Urinary bladder (tissue), 4 donors: Measurements from ENCODE around the gene FANK1. TPM values are rescaled to one million over a fixed set of nuclear protein-coding genes. Genes with fewer than 3 reads are reported as not detected.
"Not testable (repeated sequence)": the region's sequence is repeated elsewhere in the genome, so short reads cannot be mapped to it uniquely, and the experiment has no call there.

ENCODE experiments used
- DNase-seq: peaks from one replicate; pipeline ENCODE4 v3.0.0-alpha.2; 2015; ENCODE audit errors: extremely low spot score
- H3K27ac ChIP-seq: one replicate; pipeline ENCODE4 v1.5.1; 2013; ENCODE audit warnings: low read depth, mild to moderate bottlenecking, moderate library complexity
- H3K36me3 ChIP-seq: one replicate; pipeline ENCODE4 v1.6.1; 2013; ENCODE audit warnings: mild to moderate bottlenecking, moderate library complexity; ENCODE audit not compliant: insufficient read depth
- H3K4me1 ChIP-seq: one replicate; pipeline ENCODE4 v1.6.1; 2013; ENCODE audit warnings: mild to moderate bottlenecking, moderate library complexity; ENCODE audit not compliant: insufficient read depth
- H3K4me3 ChIP-seq: one replicate; pipeline ENCODE4 v1.5.1; 2013; ENCODE audit warnings: low read depth, low read length
- WGBS: extraction: QIAGEN DNeasy Blood & Tissue Kit; methylation state at CpG from one replicate; pipeline ENCODE4 v1.1.7; 2013; 5-methylcytosine and 5-hydroxymethylcytosine counted together
- polyA plus RNA-seq: library from polyadenylated mRNA; stranded (reverse); fragments of 200-250 nt; gene quantifications from one replicate; pipeline ENCODE4 v1.2.3, GENCODE V29; 2013
- small RNA-seq: library from RNA; depleted of rRNA; stranded (forward); fragments of <200 nt; gene quantifications from one replicate; pipeline ENCODE3, GENCODE V24; 2014
- total RNA-seq: library from RNA; depleted of rRNA; stranded (reverse); fragments of >200 nt; gene quantifications from one replicate; pipeline ENCODE4 v1.2.3, GENCODE V29; 2014
- donor health status: healthy with polysubstance abuse.
- donor health status: healthy.

FANK1 gene
- total and polyA plus RNA-seq, 2 donors, result 1.5 to 2.0 TPM

- Histone ChIP-seq H3K36me3 (no peaks in the 10 kb centered on the region), H3K4me3 (no peak overlapping the region), H3K4me1 (no peaks in the 10 kb centered on the region), H3K27ac (no peak overlapping the region)
- no peak for DNase-seq
- 87% methylated on average over 10 of the region's 10 CpGs for WGBS
Measured at GRCh38 chr10:126043389-126043788, 147.0 kb downstream of the FANK1 start.

GRCh38 chr10:126045861-126046260, 149.5 kb downstream of the FANK1 start:
- WGBS, result 93% methylated on average over 3 of the region's 3 CpGs

GRCh38 chr10:126046831-126047230, 150.5 kb downstream of the FANK1 start:
- Histone ChIP-seq H3K4me1 (no peaks in the 10 kb centered on the region), H3K27ac (no peak overlapping the region), H3K36me3 (no peaks in the 10 kb centered on the region), H3K4me3 (no peak overlapping the region)
- WGBS, result 75% methylated on average over 5 of the region's 5 CpGs
- no peak for DNase-seq

More at GRCh38 chr10:126045861-126046260, 149.5 kb downstream of the FANK1 start:
- H3K4me3 ChIP-seq, result no peak overlapping the region
- H3K27ac ChIP-seq, result no peak overlapping the region
- H3K4me1 ChIP-seq, result no peaks in the 10 kb centered on the region
- H3K36me3 ChIP-seq, result no peaks in the 10 kb centered on the region
- DNase-seq, result no peak

- H3K4me3 ChIP-seq, DNase-seq, H3K27ac ChIP-seq, H3K36me3 ChIP-seq, H3K4me1 ChIP-seq: not testable (repeated sequence)
- 96% methylated on average over 1 of the region's 1 CpG for WGBS
Measured at GRCh38 chr10:126047749-126048148, 151.4 kb downstream of the FANK1 start.

- Histone ChIP-seq H3K27ac (no peak overlapping the region), H3K4me3 (no peak overlapping the region), H3K4me1 (no peaks in the 10 kb centered on the region), H3K36me3 (no peaks in the 10 kb centered on the region)
- WGBS, result 64% methylated on average over 13 of the region's 13 CpGs
- DNase-seq, result no peak
Measured at GRCh38 chr10:126049759-126050700, 153.7 kb downstream of the FANK1 start.

GRCh38 chr10:126052171-126052570, 155.8 kb downstream of the FANK1 start:
- H3K36me3 ChIP-seq, result no peaks in the 10 kb centered on the region
- DNase-seq, result no peak
- H3K4me1 ChIP-seq, result no peaks in the 10 kb centered on the region
- WGBS, result 94% methylated on average over 2 of the region's 2 CpGs
- no peak overlapping the region for H3K27ac ChIP-seq
- H3K4me3 ChIP-seq, result no peak overlapping the region

GRCh38 chr10:126054191-126054590, 157.8 kb downstream of the FANK1 start:
- no peak overlapping the region for H3K27ac ChIP-seq

GRCh38 chr10:126057494-126057893, 161.1 kb downstream of the FANK1 start:
- no peak for DNase-seq
- Histone ChIP-seq H3K27ac (no peak overlapping the region), H3K4me3 (no peak overlapping the region), H3K4me1 (no peaks in the 10 kb centered on the region), H3K36me3 (no peaks in the 10 kb centered on the region)
- 90% methylated on average over 8 of the region's 8 CpGs for WGBS

More at GRCh38 chr10:126054191-126054590, 157.8 kb downstream of the FANK1 start:
- DNase-seq, result no peak
- 97% methylated on average over 6 of the region's 6 CpGs for WGBS
- Histone ChIP-seq H3K4me3 (no peak overlapping the region), H3K36me3 (no peaks in the 10 kb centered on the region), H3K4me1 (no peaks in the 10 kb centered on the region)

- Histone ChIP-seq H3K36me3 (no peaks in the 10 kb centered on the region), H3K27ac (no peak overlapping the region), H3K4me1 (no peaks in the 10 kb centered on the region), H3K4me3 (no peak overlapping the region)
- WGBS, result 78% methylated on average over 6 of the region's 6 CpGs
- no peak for DNase-seq
Measured at GRCh38 chr10:126058104-126058503, 161.7 kb downstream of the FANK1 start.

- WGBS, result 67% methylated on average over 9 of the region's 9 CpGs
- Histone ChIP-seq H3K4me1 (no peaks in the 10 kb centered on the region), H3K27ac (no peak overlapping the region), H3K36me3 (no peaks in the 10 kb centered on the region), H3K4me3 (no peak overlapping the region)
- DNase-seq, result no peak
Measured at GRCh38 chr10:126058507-126058906, 162.1 kb downstream of the FANK1 start.

Small RNA genes lying within 50 kb of the gene (small RNA-seq; reads per million reads assigned to genes)
- gene GNG10P1 (not detected), gene RF00017 (not detected), gene RNU2-42P (not detected)

Other genes with a start within 250 kb of the FANK1 start
- gene TEX36, start 213.4 kb upstream of the FANK1 start, total RNA-seq, result not detected
- not detected for gene TEX36, start 213.4 kb upstream of the FANK1 start, polyA plus RNA-seq
- 58.6 TPM for gene EDRF1, start 176.9 kb upstream of the FANK1 start, total RNA-seq
- 13.3 TPM for gene EDRF1, start 176.9 kb upstream of the FANK1 start, polyA plus RNA-seq
- 0.69 TPM for gene MMP21, start 120.7 kb upstream of the FANK1 start, total RNA-seq
- not detected for gene MMP21, start 120.7 kb upstream of the FANK1 start, polyA plus RNA-seq
- gene UROS, start 73.3 kb upstream of the FANK1 start, total RNA-seq, result 45.6 TPM
- 32.3 TPM for gene UROS, start 73.3 kb upstream of the FANK1 start, polyA plus RNA-seq
- 38.8 TPM for gene BCCIP, start 73.0 kb upstream of the FANK1 start, total RNA-seq
- 48.0 TPM for gene BCCIP, start 73.0 kb upstream of the FANK1 start, polyA plus RNA-seq
- 30.2 TPM for gene DHX32, start 15.3 kb upstream of the FANK1 start, total RNA-seq
- gene DHX32, start 15.3 kb upstream of the FANK1 start, polyA plus RNA-seq, result 15.8 TPM